ENCODE data around the gene STK10. TPM values are rescaled to one million over a fixed set of nuclear protein-coding genes. Genes with fewer than 3 reads are reported as not detected.
A peak's percentile ranks its signal among the peaks of the same experiment; 100 is the strongest.

The STK10 gene
- polyA plus RNA-seq (2012; rRNA removed), result 10.1 and 11.0 TPM in 2 replicates
- polyA plus RNA-seq (2012; cell fraction: cytosol; rRNA removed), result 6.6 and 8.2 TPM in 2 replicates
- 34.5 and 39.6 TPM in 2 replicates for polyA plus RNA-seq (2012; cell fraction: nucleus; rRNA removed)

GRCh38 chr5:172188033-172188892 is at the start of gene STK10:
Gene STK10 (minus strand): TSS chr5:172188224. CDS start chr5:172188042, 182 bp downstream.
- 0% methylated on average over 9 of the region's 102 CpGs for WGBS (ENCODE audit: low lambda C conversion rate)
- POLR2A ChIA-PET, result interaction anchor here (0.8 to 1.3 kb wide), 4 partner anchors 37 to 182 kb away, joined by 3 to 4 read pairs (median 4); partner anchors contain the start of gene FBXW11
- TF ChIP-seq SMC3 (IDR thresholded peaks at IDR 0.05; ENCODE audit: low read depth, low read length), result peak; percentile 91
- no peak for TF ChIP-seq POLR2AphosphoS5 (IDR thresholded peaks at IDR 0.05; ENCODE audit: low read depth, low read length)
- TF ChIP-seq YY1 (IDR thresholded peaks at IDR 0.05; ENCODE audit: low read depth), result no peak
- TF ChIP-seq IRF3 (IDR thresholded peaks at IDR 0.05; ENCODE audit: low read depth, low read length), result no peak
- TF ChIP-seq ELF1 (IDR thresholded peaks at IDR 0.05), result no peak
- TF ChIP-seq, protein P1, sequence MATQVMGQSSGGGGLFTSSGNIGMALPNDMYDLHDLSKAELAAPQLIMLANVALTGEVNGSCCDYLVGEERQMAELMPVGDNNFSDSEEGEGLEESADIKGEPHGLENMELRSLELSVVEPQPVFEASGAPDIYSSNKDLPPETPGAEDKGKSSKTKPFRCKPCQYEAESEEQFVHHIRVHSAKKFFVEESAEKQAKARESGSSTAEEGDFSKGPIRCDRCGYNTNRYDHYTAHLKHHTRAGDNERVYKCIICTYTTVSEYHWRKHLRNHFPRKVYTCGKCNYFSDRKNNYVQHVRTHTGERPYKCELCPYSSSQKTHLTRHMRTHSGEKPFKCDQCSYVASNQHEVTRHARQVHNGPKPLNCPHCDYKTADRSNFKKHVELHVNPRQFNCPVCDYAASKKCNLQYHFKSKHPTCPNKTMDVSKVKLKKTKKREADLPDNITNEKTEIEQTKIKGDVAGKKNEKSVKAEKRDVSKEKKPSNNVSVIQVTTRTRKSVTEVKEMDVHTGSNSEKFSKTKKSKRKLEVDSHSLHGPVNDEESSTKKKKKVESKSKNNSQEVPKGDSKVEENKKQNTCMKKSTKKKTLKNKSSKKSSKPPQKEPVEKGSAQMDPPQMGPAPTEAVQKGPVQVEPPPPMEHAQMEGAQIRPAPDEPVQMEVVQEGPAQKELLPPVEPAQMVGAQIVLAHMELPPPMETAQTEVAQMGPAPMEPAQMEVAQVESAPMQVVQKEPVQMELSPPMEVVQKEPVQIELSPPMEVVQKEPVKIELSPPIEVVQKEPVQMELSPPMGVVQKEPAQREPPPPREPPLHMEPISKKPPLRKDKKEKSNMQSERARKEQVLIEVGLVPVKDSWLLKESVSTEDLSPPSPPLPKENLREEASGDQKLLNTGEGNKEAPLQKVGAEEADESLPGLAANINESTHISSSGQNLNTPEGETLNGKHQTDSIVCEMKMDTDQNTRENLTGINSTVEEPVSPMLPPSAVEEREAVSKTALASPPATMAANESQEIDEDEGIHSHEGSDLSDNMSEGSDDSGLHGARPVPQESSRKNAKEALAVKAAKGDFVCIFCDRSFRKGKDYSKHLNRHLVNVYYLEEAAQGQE (IDR thresholded peaks at IDR 0.05; ENCODE audit: low read depth, low read length), result no peak
- TF ChIP-seq EZH2phosphoT487 (IDR thresholded peaks at IDR 0.05; ENCODE audit: borderline replicate concordance, low read depth), result no peak
- TF ChIP-seq FOXJ3 (CRISPR knock-in tag; IDR thresholded peaks at IDR 0.05), result no peak
- no peak for TF ChIP-seq FOSL2 (IDR thresholded peaks at IDR 0.05; ENCODE audit: borderline replicate concordance, low read depth)
- TF ChIP-seq, protein P2, sequence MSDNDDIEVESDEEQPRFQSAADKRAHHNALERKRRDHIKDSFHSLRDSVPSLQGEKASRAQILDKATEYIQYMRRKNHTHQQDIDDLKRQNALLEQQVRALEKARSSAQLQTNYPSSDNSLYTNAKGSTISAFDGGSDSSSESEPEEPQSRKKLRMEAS (IDR thresholded peaks at IDR 0.05; ENCODE audit: low read depth), result peak; percentile 75; the same call in 1 of the 2 replicates
- TF ChIP-seq SIN3A (IDR thresholded peaks at IDR 0.05; ENCODE audit: borderline replicate concordance, low read depth, low read length), result peak; percentile 68; the same call in 1 of the 2 replicates
- no peak for TF ChIP-seq JUND (IDR thresholded peaks at IDR 0.05)
- peak; percentile 13; the same call in 1 of the 2 replicates for TF ChIP-seq TCF12 (IDR thresholded peaks at IDR 0.05)
- peak; percentile 66 for TF ChIP-seq MXI1 (IDR thresholded peaks at IDR 0.05; ENCODE audit: low read depth, low read length)
- TF ChIP-seq GATA2 (CRISPR knock-in tag; IDR thresholded peaks at IDR 0.05), result no peak
- TF ChIP-seq, protein P3, sequence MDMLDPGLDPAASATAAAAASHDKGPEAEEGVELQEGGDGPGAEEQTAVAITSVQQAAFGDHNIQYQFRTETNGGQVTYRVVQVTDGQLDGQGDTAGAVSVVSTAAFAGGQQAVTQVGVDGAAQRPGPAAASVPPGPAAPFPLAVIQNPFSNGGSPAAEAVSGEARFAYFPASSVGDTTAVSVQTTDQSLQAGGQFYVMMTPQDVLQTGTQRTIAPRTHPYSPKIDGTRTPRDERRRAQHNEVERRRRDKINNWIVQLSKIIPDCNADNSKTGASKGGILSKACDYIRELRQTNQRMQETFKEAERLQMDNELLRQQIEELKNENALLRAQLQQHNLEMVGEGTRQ (IDR thresholded peaks at IDR 0.05; ENCODE audit: borderline replicate concordance, low read depth, low read length), result no peak
- peak; percentile 50; the same call in 1 of the 2 replicates for TF ChIP-seq RCOR1 (IDR thresholded peaks at IDR 0.05; ENCODE audit: low read length)
- no peak for TF ChIP-seq RFX5 (IDR thresholded peaks at IDR 0.05; ENCODE audit: low read length)
- peak; percentile 35; the same call in 1 of the 2 replicates for TF ChIP-seq NFIC (IDR thresholded peaks at IDR 0.05; ENCODE audit: borderline replicate concordance)
- no peak for TF ChIP-seq TEAD4 (IDR thresholded peaks at IDR 0.05; ENCODE audit: borderline replicate concordance, insufficient read depth)
- TF ChIP-seq, protein P4, sequence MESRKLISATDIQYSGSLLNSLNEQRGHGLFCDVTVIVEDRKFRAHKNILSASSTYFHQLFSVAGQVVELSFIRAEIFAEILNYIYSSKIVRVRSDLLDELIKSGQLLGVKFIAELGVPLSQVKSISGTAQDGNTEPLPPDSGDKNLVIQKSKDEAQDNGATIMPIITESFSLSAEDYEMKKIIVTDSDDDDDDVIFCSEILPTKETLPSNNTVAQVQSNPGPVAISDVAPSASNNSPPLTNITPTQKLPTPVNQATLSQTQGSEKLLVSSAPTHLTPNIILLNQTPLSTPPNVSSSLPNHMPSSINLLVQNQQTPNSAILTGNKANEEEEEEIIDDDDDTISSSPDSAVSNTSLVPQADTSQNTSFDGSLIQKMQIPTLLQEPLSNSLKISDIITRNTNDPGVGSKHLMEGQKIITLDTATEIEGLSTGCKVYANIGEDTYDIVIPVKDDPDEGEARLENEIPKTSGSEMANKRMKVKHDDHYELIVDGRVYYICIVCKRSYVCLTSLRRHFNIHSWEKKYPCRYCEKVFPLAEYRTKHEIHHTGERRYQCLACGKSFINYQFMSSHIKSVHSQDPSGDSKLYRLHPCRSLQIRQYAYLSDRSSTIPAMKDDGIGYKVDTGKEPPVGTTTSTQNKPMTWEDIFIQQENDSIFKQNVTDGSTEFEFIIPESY (IDR thresholded peaks at IDR 0.05; ENCODE audit: borderline replicate concordance, low read depth), result no peak
- peak; percentile 44 for TF ChIP-seq NRF1 (IDR thresholded peaks at IDR 0.05; ENCODE audit: low read depth, low read length)
- TF ChIP-seq CHD2 (IDR thresholded peaks at IDR 0.05; ENCODE audit: low read length, partially characterized antibody), result peak; percentile 46
- no peak for TF ChIP-seq FOXM1 (IDR thresholded peaks at IDR 0.05; ENCODE audit: low read depth)

More at GRCh38 chr5:172188033-172188892, at the start of gene STK10:
- H3K9me3 ChIP-seq, result no peaks in the 10 kb centered on the region
- peaks cover 15% of the 10 kb centered on the region for H3F3A ChIP-seq (replicated peaks; ENCODE audit: insufficient read depth)
- peaks cover 36% of the 10 kb centered on the region for H3K79me2 ChIP-seq (ENCODE audit: insufficient read depth)
- peak within 1 kb of the TSS; percentile 70 to 99 for H3K4me3 ChIP-seq (ENCODE audit: low read depth in 2 of 2, low read length in 1 of 2)
- DNase-seq, result peak; percentile 98
- no peaks in the 10 kb centered on the region for H3K9me2 ChIP-seq
- peak within 1 kb of the TSS; percentile 84 for H3K9ac ChIP-seq
- peak within 1 kb of the TSS; percentile 93 for H3K4me2 ChIP-seq
- no peaks in the 10 kb centered on the region for H3K27me3 ChIP-seq (ENCODE audit: insufficient read depth)
- H2AFZ ChIP-seq (ENCODE audit: low read depth), result peak within 1 kb of the TSS; percentile 95
- 0 out of 2 replicates have a peak, but pooled peaks cover 4% of the 10 kb centered on the region for H4K20me1 ChIP-seq (ENCODE audit: insufficient read depth)
- H3K36me3 ChIP-seq (replicated peaks in 1 of 2; ENCODE audit: control insufficient read depth in 1 of 2, insufficient read depth in 2 of 2, low read length in 1 of 2), result peaks cover 0 to 4% of the 10 kb centered on the region in 2 experiments
- peaks cover 0 to 5% of the 10 kb centered on the region in 2 experiments; a peak in 1 of 4 replicates for H3K4me1 ChIP-seq (ENCODE audit: control insufficient read depth in 1 of 2, insufficient read depth in 2 of 2, low read depth in 1 of 2, low read length in 1 of 2)
- CTCF ChIA-PET, result interaction anchor here (0.6 to 5.8 kb wide), 48 partner anchors 9 to 280 kb away, joined by 3 to 60 read pairs (median 4); partner anchors contain the start of genes FBXW11 and UBTD2
- H3K27ac ChIP-seq (ENCODE audit: low read depth in 2 of 2, low read length in 1 of 2), result peak within 1 kb of the TSS; percentile 67 to 80
